HL-60 (cell line): Measurements from ENCODE around the gene LITAFD.

Experiments used
- DNase-seq, 2 experiments: peaks; one replicate each; pipeline ENCODE4 v3.0.0-alpha.2; 2010 to 2020; ENCODE audit warnings: low read depth in 1 of 2, low spot score in 1 of 2
- H3K27ac ChIP-seq: fragments of 250-450 bp; sonication (Bioruptor Pico); replicated peaks from 2 replicates; pipeline ENCODE4 v1.5.1; 2020; ENCODE audit warnings: mild to moderate bottlenecking, moderate library complexity
- H3K27me3 ChIP-seq: fragments of 250-450 bp; sonication (Bioruptor Pico); 2 replicates; pipeline ENCODE4 v1.5.1; 2021; ENCODE audit warnings: mild to moderate bottlenecking, moderate library complexity; ENCODE audit not compliant: insufficient read depth, poor library complexity, severe bottlenecking
- H3K4me3 ChIP-seq: replicated peaks from 2 replicates; pipeline ENCODE4 v1.5.1; 2011; ENCODE audit warnings: mild to moderate bottlenecking, control low read depth, low read length; ENCODE audit not compliant: insufficient read depth
- CTCF ChIP-seq: IDR thresholded peaks from one replicate; pipeline ENCODE4 v1.5.1; 2011; ENCODE audit warnings: low read length, control low read depth, inconsistent platforms; ENCODE audit not compliant: insufficient read depth
- GABPA ChIP-seq: IDR thresholded peaks from 2 replicates; pipeline ENCODE4 v1.6.1; 2012; ENCODE audit warnings: low read depth
- POLR2AphosphoS5 ChIP-seq: IDR thresholded peaks from 2 replicates; pipeline ENCODE4 v1.6.1; 2012; ENCODE audit warnings: low read depth
- SPI1 ChIP-seq: IDR thresholded peaks from 2 replicates; pipeline ENCODE4 v1.6.1; 2012; ENCODE audit warnings: low read depth, mild to moderate bottlenecking, borderline replicate concordance
- TF ChIP-seq, protein P1 (sequence below): IDR thresholded peaks from 2 replicates; pipeline ENCODE4 v1.6.1; 2012; ENCODE audit warnings: low read depth; ENCODE audit not compliant: insufficient replicate concordance

The LITAFD gene

GRCh38 chr16:8926827-8927226 lies 44.7 kb downstream of the LITAFD start:
- no peak for TF ChIP-seq CTCF
- TF ChIP-seq POLR2AphosphoS5: no peak
- TF ChIP-seq SPI1: no peak
- no peak for TF ChIP-seq GABPA
- TF ChIP-seq, protein P1, sequence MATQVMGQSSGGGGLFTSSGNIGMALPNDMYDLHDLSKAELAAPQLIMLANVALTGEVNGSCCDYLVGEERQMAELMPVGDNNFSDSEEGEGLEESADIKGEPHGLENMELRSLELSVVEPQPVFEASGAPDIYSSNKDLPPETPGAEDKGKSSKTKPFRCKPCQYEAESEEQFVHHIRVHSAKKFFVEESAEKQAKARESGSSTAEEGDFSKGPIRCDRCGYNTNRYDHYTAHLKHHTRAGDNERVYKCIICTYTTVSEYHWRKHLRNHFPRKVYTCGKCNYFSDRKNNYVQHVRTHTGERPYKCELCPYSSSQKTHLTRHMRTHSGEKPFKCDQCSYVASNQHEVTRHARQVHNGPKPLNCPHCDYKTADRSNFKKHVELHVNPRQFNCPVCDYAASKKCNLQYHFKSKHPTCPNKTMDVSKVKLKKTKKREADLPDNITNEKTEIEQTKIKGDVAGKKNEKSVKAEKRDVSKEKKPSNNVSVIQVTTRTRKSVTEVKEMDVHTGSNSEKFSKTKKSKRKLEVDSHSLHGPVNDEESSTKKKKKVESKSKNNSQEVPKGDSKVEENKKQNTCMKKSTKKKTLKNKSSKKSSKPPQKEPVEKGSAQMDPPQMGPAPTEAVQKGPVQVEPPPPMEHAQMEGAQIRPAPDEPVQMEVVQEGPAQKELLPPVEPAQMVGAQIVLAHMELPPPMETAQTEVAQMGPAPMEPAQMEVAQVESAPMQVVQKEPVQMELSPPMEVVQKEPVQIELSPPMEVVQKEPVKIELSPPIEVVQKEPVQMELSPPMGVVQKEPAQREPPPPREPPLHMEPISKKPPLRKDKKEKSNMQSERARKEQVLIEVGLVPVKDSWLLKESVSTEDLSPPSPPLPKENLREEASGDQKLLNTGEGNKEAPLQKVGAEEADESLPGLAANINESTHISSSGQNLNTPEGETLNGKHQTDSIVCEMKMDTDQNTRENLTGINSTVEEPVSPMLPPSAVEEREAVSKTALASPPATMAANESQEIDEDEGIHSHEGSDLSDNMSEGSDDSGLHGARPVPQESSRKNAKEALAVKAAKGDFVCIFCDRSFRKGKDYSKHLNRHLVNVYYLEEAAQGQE: no peak
- DNase-seq: no peak
- Histone ChIP-seq H3K27ac (no peak overlapping the region), H3K27me3 (no peaks in the 10 kb centered on the region), H3K4me3 (no peak overlapping the region)

DNA sequence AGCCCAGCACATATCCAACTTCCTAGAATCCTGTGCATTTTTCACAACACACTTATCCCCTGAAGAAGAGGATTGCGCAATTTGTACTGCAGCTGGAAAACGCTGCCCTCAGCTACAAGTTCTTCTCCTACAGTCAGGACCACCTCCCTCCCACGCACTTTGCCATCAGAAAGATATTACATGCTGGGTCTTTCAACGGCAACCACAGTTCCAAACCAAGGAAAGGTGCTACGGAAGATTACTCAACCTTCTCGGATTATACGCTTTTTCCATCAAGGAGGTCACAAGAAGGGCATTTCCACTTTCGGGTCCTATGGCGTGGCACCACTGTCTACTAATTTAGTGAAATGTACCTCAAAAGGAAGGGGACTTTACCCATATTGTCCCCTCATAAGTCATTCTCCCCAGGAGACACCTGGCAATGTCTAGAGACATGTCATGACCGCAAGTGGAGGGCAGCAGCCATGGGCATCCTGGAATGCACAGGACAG lies 46.4 kb downstream of the LITAFD start:
- TF ChIP-seq CTCF: no peak
- TF ChIP-seq POLR2AphosphoS5: no peak
- TF ChIP-seq, protein P1: no peak
- no peak for TF ChIP-seq SPI1
- TF ChIP-seq GABPA: no peak
- no peak overlapping the region for H3K4me3 ChIP-seq
- no peaks in the 10 kb centered on the region for H3K27me3 ChIP-seq
- DNase-seq: no peak
- H3K27ac ChIP-seq: no peak overlapping the region

DNA sequence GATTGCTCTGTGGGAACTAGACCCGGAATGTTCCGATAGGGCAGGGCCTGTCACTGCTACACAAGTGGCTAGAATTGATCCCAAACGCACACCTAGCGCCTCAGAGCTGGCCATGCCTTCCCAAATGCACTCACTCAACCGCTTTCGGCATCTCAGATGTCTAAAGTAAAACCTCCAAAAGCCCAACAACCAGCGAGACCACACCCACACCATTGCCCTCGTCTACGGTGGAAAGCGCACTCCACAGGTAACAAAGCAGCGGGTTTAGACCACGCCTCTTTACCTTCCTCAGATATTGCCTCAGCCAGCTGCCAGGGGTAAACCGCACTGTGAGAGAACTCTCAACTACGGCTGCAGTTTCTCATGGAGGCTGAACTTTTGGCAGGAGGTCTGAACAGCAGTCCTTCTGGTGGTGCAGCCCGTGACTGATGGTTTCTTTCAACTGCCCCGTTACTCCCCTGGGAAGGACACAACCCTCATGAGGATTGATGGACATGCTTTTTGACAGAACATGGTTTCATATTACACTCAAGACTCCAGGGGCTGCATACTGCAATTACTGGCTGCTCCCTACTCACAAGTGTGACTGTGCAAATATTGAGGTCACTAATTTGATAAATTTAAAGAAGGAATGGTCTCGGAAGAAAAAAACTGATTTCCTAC lies 47.1 kb downstream of the LITAFD start:
- TF ChIP-seq GABPA: no peak
- TF ChIP-seq CTCF: no peak
- TF ChIP-seq, protein P1: no peak
- no peak for TF ChIP-seq POLR2AphosphoS5
- H3K27me3 ChIP-seq: no peaks in the 10 kb centered on the region
- H3K27ac ChIP-seq: no peak overlapping the region
- no peak overlapping the region for H3K4me3 ChIP-seq
- no peak for DNase-seq
